HFFc6 (cell line): ENCODE measurements around the gene PHF21B. TPM values are rescaled to one million over a fixed set of nuclear protein-coding genes. Genes with fewer than 3 reads are reported as not detected.

Experiments
- DNase-seq: peaks from one replicate; pipeline ENCODE4 v3.0.0-alpha.2; 2018
- H3K27ac Mint-ChIP-seq: 2 replicates; pipeline ENCODE4 v1.8.0; 2020; ENCODE audit warnings: mild to moderate bottlenecking, mixed read lengths
- H3K27me3 Mint-ChIP-seq: 2 replicates; pipeline ENCODE4 v1.8.0; 2021; ENCODE audit warnings: mild to moderate bottlenecking, moderate library complexity, mixed read lengths; ENCODE audit not compliant: insufficient read depth
- H3K36me3 Mint-ChIP-seq: 2 replicates; pipeline ENCODE4 v1.8.0; 2021; ENCODE audit warnings: low read depth, mixed read lengths
- H3K4me1 Mint-ChIP-seq: 2 replicates; pipeline ENCODE4 v1.8.0; 2020; ENCODE audit warnings: low read depth, mixed read lengths
- H3K4me3 Mint-ChIP-seq: 2 replicates; pipeline ENCODE4 v1.8.0; 2020; ENCODE audit warnings: mild to moderate bottlenecking, moderate library complexity, mixed read lengths
- H3K9me3 Mint-ChIP-seq: 2 replicates; pipeline ENCODE4 v1.8.0; 2020; ENCODE audit warnings: mild to moderate bottlenecking, mixed read lengths
- total RNA-seq, 6 experiments: library from RNA; stranded (reverse); fragmentation: NEBNext Ultra II Directional; extraction: Animal tissue kit (Norgen Biotek cat#: 25700); gene quantifications; 2 replicates in 1 of 6; 3 replicates in 5 of 6; pipeline ENCODE4 v1.2.3, GENCODE V29; 2021
- TF ChIP-seq, protein P1 (sequence below): fragments of 200-600 bp; sonication (generic); IDR thresholded peaks from 2 replicates; pipeline ENCODE4 v1.5.0; 2021; ENCODE audit warnings: antibody characterized with exemption, mild to moderate bottlenecking

The PHF21B gene
- total RNA-seq, 6 experiments from 2014 or later: not detected

DNA sequence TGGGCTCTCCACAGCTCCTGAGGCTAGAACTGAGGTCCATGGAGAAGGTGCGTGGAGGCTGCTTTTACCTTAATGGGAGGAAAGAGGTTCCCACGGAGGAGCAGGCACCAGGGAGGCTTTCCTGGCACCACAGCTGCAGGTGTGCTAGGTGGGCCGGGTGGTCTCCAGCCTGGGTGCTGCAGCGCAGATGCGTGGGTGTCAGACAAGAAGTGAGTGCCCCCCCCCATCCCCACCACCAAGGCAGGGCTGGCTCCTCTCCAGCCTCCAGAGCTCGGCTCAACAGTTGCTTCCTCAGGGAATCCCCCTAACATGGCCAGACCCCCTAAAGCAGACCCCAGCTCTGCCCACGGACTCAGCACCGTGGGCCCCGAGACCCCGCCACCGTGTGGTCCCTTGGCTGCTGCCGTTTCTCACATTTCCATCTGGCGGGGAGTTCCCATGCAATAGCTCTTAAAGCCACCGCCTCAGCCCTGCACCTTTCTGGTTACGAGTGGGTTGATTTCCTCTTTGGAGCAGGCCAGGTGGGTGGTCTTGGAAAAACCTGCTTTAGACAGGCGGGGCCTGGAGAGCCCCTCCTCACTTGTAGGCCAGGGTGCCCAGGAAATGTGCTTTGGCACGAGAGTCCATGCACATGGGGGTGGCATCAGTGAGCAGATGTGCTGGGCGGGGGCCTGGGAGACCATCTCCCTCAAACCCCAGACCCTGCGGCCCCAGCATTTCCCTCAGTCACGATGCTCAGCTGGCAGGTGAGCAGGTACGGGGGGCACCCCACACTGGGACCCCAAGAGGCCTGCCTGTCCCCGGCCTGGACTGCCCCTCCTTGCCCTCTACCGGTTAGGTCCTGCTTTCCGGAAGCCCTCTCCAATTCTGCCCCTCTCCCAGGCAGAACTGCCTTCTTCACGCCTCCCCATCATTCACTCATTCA lies 163.7 kb downstream of the PHF21B start:
- Mint-ChIP-seq H3K9me3 (peaks cover 13% of the 10 kb centered on the region), H3K27ac (no peak overlapping the region), H3K27me3 (peaks cover 11% of the 10 kb centered on the region), H3K36me3 (no peaks in the 10 kb centered on the region), H3K4me1 (no peaks in the 10 kb centered on the region), H3K4me3 (no peak overlapping the region)
- TF ChIP-seq, protein P1, sequence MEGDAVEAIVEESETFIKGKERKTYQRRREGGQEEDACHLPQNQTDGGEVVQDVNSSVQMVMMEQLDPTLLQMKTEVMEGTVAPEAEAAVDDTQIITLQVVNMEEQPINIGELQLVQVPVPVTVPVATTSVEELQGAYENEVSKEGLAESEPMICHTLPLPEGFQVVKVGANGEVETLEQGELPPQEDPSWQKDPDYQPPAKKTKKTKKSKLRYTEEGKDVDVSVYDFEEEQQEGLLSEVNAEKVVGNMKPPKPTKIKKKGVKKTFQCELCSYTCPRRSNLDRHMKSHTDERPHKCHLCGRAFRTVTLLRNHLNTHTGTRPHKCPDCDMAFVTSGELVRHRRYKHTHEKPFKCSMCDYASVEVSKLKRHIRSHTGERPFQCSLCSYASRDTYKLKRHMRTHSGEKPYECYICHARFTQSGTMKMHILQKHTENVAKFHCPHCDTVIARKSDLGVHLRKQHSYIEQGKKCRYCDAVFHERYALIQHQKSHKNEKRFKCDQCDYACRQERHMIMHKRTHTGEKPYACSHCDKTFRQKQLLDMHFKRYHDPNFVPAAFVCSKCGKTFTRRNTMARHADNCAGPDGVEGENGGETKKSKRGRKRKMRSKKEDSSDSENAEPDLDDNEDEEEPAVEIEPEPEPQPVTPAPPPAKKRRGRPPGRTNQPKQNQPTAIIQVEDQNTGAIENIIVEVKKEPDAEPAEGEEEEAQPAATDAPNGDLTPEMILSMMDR: no peak
- no peak for DNase-seq

DNA sequence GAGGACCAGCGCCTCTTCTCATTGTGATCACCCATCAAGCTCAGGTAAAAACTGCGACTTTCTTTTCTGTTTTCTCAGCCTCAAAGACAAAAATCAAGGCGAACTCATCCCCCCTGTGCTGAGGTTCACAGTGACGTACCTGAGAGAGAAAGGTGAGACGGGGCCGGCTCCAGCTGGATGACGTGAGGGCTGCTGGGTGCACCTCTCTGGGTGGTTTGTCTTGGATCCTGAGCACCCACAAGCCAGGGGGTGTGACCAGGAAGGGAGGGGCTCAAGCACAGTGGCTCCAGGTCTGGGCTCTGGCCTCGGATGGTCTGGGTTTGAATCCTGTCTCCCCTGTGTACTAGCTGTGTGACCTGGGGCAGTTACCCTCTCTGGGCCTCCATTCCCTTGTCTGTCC lies 164.6 kb downstream of the PHF21B start:
- Mint-ChIP-seq H3K9me3 (peaks cover 20% of the 10 kb centered on the region; the same call in 1 of the 2 replicates), H3K36me3 (no peaks in the 10 kb centered on the region), H3K27ac (no peak overlapping the region), H3K4me1 (no peaks in the 10 kb centered on the region), H3K27me3 (peaks cover 10% of the 10 kb centered on the region), H3K4me3 (no peak overlapping the region)
- DNase-seq: no peak
- TF ChIP-seq, protein P1: no peak

DNA sequence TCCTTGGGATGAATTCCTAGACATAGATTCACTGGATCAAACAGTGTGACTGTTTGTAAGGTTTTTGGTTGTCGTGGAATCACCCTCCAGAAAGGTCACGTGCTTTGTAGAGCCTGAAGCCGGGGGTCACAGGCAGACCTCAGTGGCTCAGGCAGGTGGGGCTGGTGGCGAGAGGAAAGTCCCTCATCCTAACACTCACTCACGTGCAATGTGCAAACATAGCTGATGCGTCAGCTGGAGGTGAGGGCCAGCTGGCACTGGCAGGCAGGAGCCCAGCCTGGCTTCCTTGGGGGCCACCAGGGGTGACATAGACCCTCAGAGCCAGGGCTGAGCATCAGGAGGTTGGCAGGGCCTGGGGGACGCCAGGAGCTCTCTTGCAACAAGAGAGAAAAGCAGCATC lies 167.4 kb downstream of the PHF21B start:
- H3K4me1 Mint-ChIP-seq: no peaks in the 10 kb centered on the region
- no peak for DNase-seq
- H3K9me3 Mint-ChIP-seq: peaks cover 20% of the 10 kb centered on the region; the same call in 1 of the 2 replicates
- no peak overlapping the region for H3K4me3 Mint-ChIP-seq
- peaks cover 12% of the 10 kb centered on the region for H3K27me3 Mint-ChIP-seq
- TF ChIP-seq, protein P1: no peak
- H3K36me3 Mint-ChIP-seq: no peaks in the 10 kb centered on the region
- H3K27ac Mint-ChIP-seq: no peak overlapping the region

DNA sequence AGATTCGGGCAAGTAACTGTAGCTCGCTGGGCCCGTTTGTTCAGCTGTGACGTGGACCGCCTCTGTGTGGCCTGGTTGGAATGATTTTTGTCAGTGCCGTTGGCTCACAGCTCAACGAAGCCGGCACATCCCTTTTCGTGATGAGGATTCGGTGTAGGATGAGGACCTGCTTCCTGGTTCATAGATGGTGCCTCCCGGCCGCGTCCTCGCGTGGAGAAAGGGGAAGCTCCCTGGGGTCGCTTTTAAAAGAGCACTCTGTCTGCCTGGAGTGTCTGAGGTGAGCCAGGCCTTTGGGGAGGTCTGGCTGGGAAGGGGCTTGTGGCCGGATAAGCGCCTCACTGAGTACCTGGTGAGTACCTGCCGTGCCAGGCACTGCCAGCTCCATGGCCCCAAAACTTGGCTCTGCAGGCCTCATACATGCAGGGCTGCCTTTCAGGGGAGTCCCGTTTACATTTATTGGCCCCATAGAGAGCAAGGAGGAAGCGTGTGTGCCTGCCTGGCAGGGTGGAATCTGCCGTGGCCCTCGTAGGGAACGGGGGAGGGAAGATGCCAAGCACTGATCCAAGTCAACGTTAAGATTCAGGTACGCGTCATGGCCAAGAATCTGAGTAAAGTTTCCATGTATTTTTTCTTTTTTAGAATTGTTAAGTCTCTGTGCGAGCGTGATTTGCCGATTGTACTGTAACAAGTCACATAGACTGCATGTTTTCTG lies 169.0 kb downstream of the PHF21B start:
- H3K27ac Mint-ChIP-seq: no peak overlapping the region

DNA sequence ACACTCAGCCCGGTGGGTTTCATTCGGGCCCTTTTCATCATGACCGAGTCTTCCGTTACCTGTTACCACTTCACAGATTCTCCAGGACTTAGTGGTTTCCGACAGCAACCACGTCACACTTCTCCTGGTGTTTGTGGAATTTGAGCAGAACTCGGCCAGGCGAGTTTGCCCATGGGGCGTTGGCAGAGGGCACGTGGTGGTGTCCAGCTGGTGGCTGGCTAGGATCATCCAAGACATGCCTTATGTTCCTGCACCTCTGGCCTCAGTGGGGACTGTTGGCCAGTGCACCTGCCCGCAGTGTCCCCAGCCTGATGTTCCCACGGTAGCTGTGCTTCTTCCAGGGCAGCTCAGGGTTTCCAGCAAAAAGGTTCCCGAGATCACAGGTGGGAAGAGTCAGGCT lies 170.1 kb downstream of the PHF21B start:
- no peaks in the 10 kb centered on the region for H3K36me3 Mint-ChIP-seq
- H3K27me3 Mint-ChIP-seq: peaks cover 19% of the 10 kb centered on the region
- TF ChIP-seq, protein P1: no peak
- H3K4me3 Mint-ChIP-seq: no peak overlapping the region
- no peak overlapping the region for H3K27ac Mint-ChIP-seq
- no peaks in the 10 kb centered on the region for H3K4me1 Mint-ChIP-seq
- no peak for DNase-seq
- peaks cover 15% of the 10 kb centered on the region; the same call in 1 of the 2 replicates for H3K9me3 Mint-ChIP-seq

More for the DNA sequence above, 169.0 kb downstream of the PHF21B start:
- H3K4me3 Mint-ChIP-seq: no peak overlapping the region
- DNase-seq: no peak
- peaks cover 22% of the 10 kb centered on the region; the same call in 1 of the 2 replicates for H3K9me3 Mint-ChIP-seq
- TF ChIP-seq, protein P1: no peak
- H3K36me3 Mint-ChIP-seq: no peaks in the 10 kb centered on the region
- peaks cover 17% of the 10 kb centered on the region for H3K27me3 Mint-ChIP-seq
- H3K4me1 Mint-ChIP-seq: no peaks in the 10 kb centered on the region
